H1 (cell line): ENCODE measurements around the gene COX14. TPM values are rescaled to one million over a fixed set of nuclear protein-coding genes. Genes with fewer than 3 reads are reported as not detected.
A peak's percentile ranks its signal among the peaks of the same experiment; 100 is the strongest.

Source experiments
- CTCF ChIA-PET: fragments of 300-600 bp; sonication (Branson Sonifier 250); formaldehyde crosslinking; loops from one replicate; lab custom pipeline; 2021; ENCODE audit not compliant: partially characterized antibody; lab: Charles Lee
- POLR2A ChIA-PET: fragments of 300-600 bp; sonication (Branson Sonifier 250); formaldehyde crosslinking; loops from one replicate; lab custom pipeline; 2021; ENCODE audit warnings: inconsistent platforms; ENCODE audit not compliant: partially characterized antibody; lab: Charles Lee
- DNase-seq, 2 experiments: peaks; one replicate each; pipeline versions ENCODE4 v3.0.0 to v3.0.0-alpha.2; 2010 to 2022; ENCODE audit warnings: low spot score in 2 of 2, low read depth in 1 of 2, mixed read lengths in 1 of 2
- FAIRE-seq: peaks from 2 replicates; lab custom pipeline; 2011; peaks lifted over from hg19 to GRCh38; lab: Jason Lieb, UNC
- H2AFZ ChIP-seq: 2 replicates; pipeline ENCODE4 v1.8.1; 2012; ENCODE audit warnings: low read length, inconsistent platforms
- H2AK5ac ChIP-seq: 2 replicates; pipeline ENCODE4 v1.6.1; 2013; ENCODE audit warnings: low read depth, low read length
- H2BK120ac ChIP-seq: replicated peaks from 2 replicates; pipeline ENCODE3; 2013; ENCODE audit warnings: low read depth, low read length, inconsistent platforms
- H2BK12ac ChIP-seq: 2 replicates; pipeline ENCODE4 v1.6.1; 2013; ENCODE audit warnings: low read depth, low read length
- H2BK15ac ChIP-seq: 2 replicates; pipeline ENCODE4 v1.6.1; 2013; ENCODE audit warnings: low read length
- H2BK20ac ChIP-seq: 2 replicates; pipeline ENCODE4 v1.6.1; 2013; ENCODE audit warnings: low read length
- H2BK5ac ChIP-seq: 2 replicates; pipeline ENCODE4 v1.6.1; 2013; ENCODE audit warnings: low read depth, low read length
- H3K14ac ChIP-seq: 2 replicates; pipeline ENCODE4 v1.6.1; 2013; ENCODE audit warnings: inconsistent platforms; ENCODE audit not compliant: insufficient read length
- H3K18ac ChIP-seq: 2 replicates; pipeline ENCODE4 v1.6.1; 2013; ENCODE audit warnings: low read length; ENCODE audit errors: extremely low read depth
- H3K23ac ChIP-seq: 2 replicates; pipeline ENCODE4 v1.6.1; 2013; ENCODE audit warnings: inconsistent platforms; ENCODE audit not compliant: insufficient read length
- H3K23me2 ChIP-seq: 2 replicates; pipeline ENCODE4 v1.6.1; 2013; ENCODE audit warnings: low read depth, low read length
- H3K27ac ChIP-seq: 2 replicates; pipeline ENCODE4 v1.6.1; 2011; ENCODE audit warnings: low read depth, low read length, inconsistent platforms
- H3K27me3 ChIP-seq, 4 experiments: replicated peaks in 1 of 4; 1 replicate in 1 of 4; 2 replicates in 3 of 4; pipeline versions ENCODE4 v1.6.1 to v1.8.1; 2011 to 2013; ENCODE audit warnings: low read length in 3 of 4, mild to moderate bottlenecking in 3 of 4, inconsistent platforms in 2 of 4, mixed read lengths in 2 of 4, moderate library complexity in 1 of 4; ENCODE audit not compliant: control insufficient read depth in 3 of 4, insufficient read depth in 3 of 4; ENCODE audit errors: extremely low read depth in 1 of 4
- H3K36me3 ChIP-seq, 4 experiments: 2 replicates each; pipeline versions ENCODE4 v1.6.1 to v1.8.1; 2011 to 2013; ENCODE audit warnings: mild to moderate bottlenecking in 4 of 4, low read length in 3 of 4, moderate library complexity in 2 of 4, control low read depth in 1 of 4, inconsistent platforms in 1 of 4; ENCODE audit not compliant: insufficient read depth in 4 of 4, control insufficient read depth in 2 of 4
- H3K4ac ChIP-seq: replicated peaks from 2 replicates; pipeline ENCODE3; 2013; ENCODE audit warnings: low read length, low read depth, mixed read lengths, inconsistent platforms; ENCODE audit not compliant: insufficient read length
- H3K4me1 ChIP-seq, 4 experiments: replicated peaks in 1 of 4; 1 replicate in 1 of 4; 2 replicates in 3 of 4; pipeline versions ENCODE4 v1.6.1 to v1.8.1; 2011 to 2013; ENCODE audit warnings: low read length in 3 of 4, inconsistent platforms in 2 of 4, mixed read lengths in 1 of 4; ENCODE audit not compliant: insufficient read depth in 4 of 4, control insufficient read depth in 3 of 4
- H3K4me2 ChIP-seq, 2 experiments: 2 replicates each; pipeline versions ENCODE4 v1.6.1 to v1.8.1; 2011 to 2013; ENCODE audit warnings: low read depth in 2 of 2, low read length in 2 of 2, control low read depth in 1 of 2, inconsistent platforms in 1 of 2, mild to moderate bottlenecking in 1 of 2; ENCODE audit not compliant: insufficient read depth in 1 of 2
- H3K4me3 ChIP-seq, 4 experiments: fragments of 200-600, 300-600 bp in 1 of 4; sonication (generic), shearing (Covaris generic), sonication (Bioruptor Twin) in 1 of 4; 2 replicates each; pipeline versions ENCODE4 v1.5.1 to v1.8.1; 2011 to 2016; ENCODE audit warnings: low read length in 4 of 4, low read depth in 3 of 4, control low read depth in 2 of 4, inconsistent platforms in 2 of 4, mild to moderate bottlenecking in 2 of 4, mixed read lengths in 1 of 4, moderate library complexity in 1 of 4; ENCODE audit not compliant: insufficient read depth in 2 of 4; ENCODE audit errors: extremely low read depth in 1 of 4
- H3K56ac ChIP-seq: replicated peaks from 2 replicates; pipeline ENCODE3; 2013; ENCODE audit warnings: low read depth, mild to moderate bottlenecking, mixed read lengths, low read length, inconsistent platforms; ENCODE audit not compliant: insufficient read length
- H3K79me1 ChIP-seq: 2 replicates; pipeline ENCODE4 v1.6.1; 2013; ENCODE audit warnings: low read depth, low read length, control low read depth
- H3K79me2 ChIP-seq, 2 experiments: 2 replicates each; pipeline versions ENCODE4 v1.6.1 to v1.8.1; 2012 to 2013; ENCODE audit warnings: low read length in 2 of 2, mild to moderate bottlenecking in 2 of 2, inconsistent platforms in 1 of 2; ENCODE audit not compliant: insufficient read depth in 2 of 2, control insufficient read depth in 1 of 2
- H3K9ac ChIP-seq, 4 experiments: replicated peaks in 1 of 4; 1 replicate in 1 of 4; 2 replicates in 3 of 4; pipeline versions ENCODE4 v1.6.1 to v1.8.1; 2011 to 2013; ENCODE audit warnings: low read depth in 3 of 4, low read length in 3 of 4, control low read depth in 2 of 4, mild to moderate bottlenecking in 2 of 4, moderate library complexity in 2 of 4, inconsistent platforms in 1 of 4; ENCODE audit errors: extremely low read depth in 1 of 4
- H3K9me3 ChIP-seq, 2 experiments: 2 replicates each; pipeline versions ENCODE4 v1.6.1 to v1.8.1; 2012 to 2013; ENCODE audit warnings: mild to moderate bottlenecking in 2 of 2, moderate library complexity in 2 of 2, control low read depth in 1 of 2, inconsistent platforms in 1 of 2, low read depth in 1 of 2, low read length in 1 of 2, mixed read lengths in 1 of 2; ENCODE audit not compliant: insufficient read depth in 2 of 2
- H4K20me1 ChIP-seq, 2 experiments: replicated peaks in 1 of 2; 2 replicates each; pipeline versions ENCODE3 to v1.8.1; 2011 to 2013; ENCODE audit warnings: inconsistent platforms in 2 of 2, low read length in 2 of 2, mild to moderate bottlenecking in 1 of 2; ENCODE audit not compliant: insufficient read depth in 2 of 2, control insufficient read depth in 1 of 2
- H4K5ac ChIP-seq: 2 replicates; pipeline ENCODE4 v1.6.1; 2013; ENCODE audit warnings: low read length, low read depth, mixed read lengths, inconsistent platforms; ENCODE audit not compliant: insufficient read length
- H4K8ac ChIP-seq: 2 replicates; pipeline ENCODE4 v1.8.0; 2013; ENCODE audit warnings: mild to moderate bottlenecking, moderate library complexity, low read length, inconsistent platforms; ENCODE audit not compliant: insufficient read depth; ENCODE audit errors: extremely low read depth
- H4K91ac ChIP-seq: replicated peaks from 2 replicates; pipeline ENCODE3; 2013; ENCODE audit warnings: low read length, mixed read lengths, inconsistent platforms; ENCODE audit not compliant: insufficient read length
- ASH2L ChIP-seq: fragments of 200-600, 300-600 bp; sonication (generic); IDR thresholded peaks from one replicate; pipeline ENCODE4 v1.7.1; 2017; ENCODE audit warnings: low read length
- ATF3 ChIP-seq: IDR thresholded peaks from 2 replicates; pipeline ENCODE4 v1.6.1; 2011; ENCODE audit warnings: low read depth, mild to moderate bottlenecking, low read length; ENCODE audit not compliant: insufficient read depth
- CBX5 ChIP-seq: fragments of 300-800, 300-1000 bp; sonication (generic); IDR thresholded peaks from 2 replicates; pipeline ENCODE4 v1.7.1; 2016; ENCODE audit warnings: antibody characterized with exemption, low read length, low read depth
- JUND ChIP-seq: IDR thresholded peaks from 2 replicates; pipeline ENCODE4 v1.6.1; 2011; ENCODE audit warnings: mild to moderate bottlenecking, improper control_type of control experiment, low read length
- KDM1A ChIP-seq: fragments of 200-600, 300-600 bp; sonication (generic); IDR thresholded peaks from 2 replicates; pipeline ENCODE4 v1.7.1; 2016; ENCODE audit warnings: mild to moderate bottlenecking, low read length, borderline replicate concordance
- RNF2 ChIP-seq: fragments of 200-900, 300-1000 bp; sonication (generic); IDR thresholded peaks from 2 replicates; pipeline ENCODE4 v1.7.1; 2016; ENCODE audit warnings: borderline replicate concordance, low read depth, mild to moderate bottlenecking, antibody characterized with exemption, low read length; ENCODE audit not compliant: poor library complexity, severe bottlenecking; ENCODE audit errors: missing control alignments
- SIN3A ChIP-seq, 2 experiments: IDR thresholded peaks in 1 of 2; conservative IDR thresholded peaks in 1 of 2; 2 replicates each; pipeline ENCODE4 v1.6.1; 2011 to 2012; ENCODE audit warnings: low read length in 2 of 2, improper control_type of control experiment in 1 of 2, low read depth in 1 of 2, mild to moderate bottlenecking in 1 of 2
- SIX5 ChIP-seq: IDR thresholded peaks from 2 replicates; pipeline ENCODE4 v1.6.1; 2011; ENCODE audit warnings: mild to moderate bottlenecking, low read depth, low read length
- WGBS, 2 experiments: shearing (Covaris generic) in 1 of 2; methylation state at CpG; one replicate each; pipeline versions ENCODE4 v1.1.6 to v1.1.7; 2013 to 2015; ENCODE audit warnings: low lambda C conversion rate in 2 of 2, mixed read lengths in 2 of 2, inconsistent platforms in 1 of 2, low coverage in 1 of 2, missing lambda C conversion rate in 1 of 2; ENCODE audit not compliant: insufficient replicate concordance in 2 of 2, insufficient coverage in 1 of 2, insufficient read length in 1 of 2; ENCODE audit errors: extremely low coverage in 1 of 2, missing lambda C conversion rate in 1 of 2; 5-methylcytosine and 5-hydroxymethylcytosine counted together
- polyA plus RNA-seq, 7 experiments: library from polyadenylated mRNA; depleted of rRNA in 3 of 7; stranded (reverse) in 5 of 7; unstranded in 2 of 7; fragments of >200 nt in 5 of 7; fragments of 200-250 nt in 2 of 7; gene quantifications; 1 replicate in 5 of 7; 2 replicates in 1 of 7; 4 replicates in 1 of 7; pipeline versions ENCODE4 v1.2.1 to v1.2.3, GENCODE V29; 2011 to 2013; ENCODE audit warnings: missing spikeins in 2 of 7, mixed read lengths in 2 of 7
- total RNA-seq: library from RNA; stranded (reverse); fragmentation: NEBNext Ultra II Directional; extraction: Animal tissue kit (Norgen Biotek cat#: 25700); gene quantifications from 2 replicates; pipeline ENCODE4 v1.2.1, GENCODE V29; 2021
- TF ChIP-seq, protein P1 (sequence below): IDR thresholded peaks from 2 replicates; pipeline ENCODE4 v1.6.1; 2012; ENCODE audit warnings: low read length, inconsistent platforms

COX14 gene
- total and polyA plus RNA-seq, 2 of the 8 experiments (the other 6 are each of a cell fraction or from before 2014, with no cell fraction given), result 40.1 to 102 TPM

- peak overlapping the region; percentile 1; the same call in 1 of the 2 replicates for H2BK12ac ChIP-seq
- H2BK5ac ChIP-seq, result no peak overlapping the region
- FAIRE-seq, result no peak
- peaks cover 0 to 5% (median 0%) of the 10 kb centered on the region in 4 experiments; a peak in 2 of 7 replicates for H3K4me1 ChIP-seq
- H2BK120ac ChIP-seq, result no peak overlapping the region
- no peak overlapping the region for H4K91ac ChIP-seq
- H4K20me1 ChIP-seq, result no peaks in the 10 kb centered on the region
- no peak overlapping the region for H3K4ac ChIP-seq
- no peak overlapping the region for H2AK5ac ChIP-seq
- no peak overlapping the region for H2AFZ ChIP-seq
- H2BK15ac ChIP-seq, result no peak overlapping the region
- 0 out of 4 replicates have a peak overlapping the region, but pooled peaks of 1 of the 2 experiments have one; percentile 10 for H3K4me2 ChIP-seq
- no peak overlapping the region for H3K27ac ChIP-seq
- ChIA-PET POLR2A (interaction anchor here (0.9 to 1.9 kb wide), 5 partner anchors 8 to 99 kb away, joined by 3 to 6 read pairs (median 5); partner anchors contain the start of gene SMARCD1), CTCF (interaction anchor here (0.6 to 22.8 kb wide), 12 partner anchors 5 to 401 kb away, joined by 3 to 420 read pairs (median 5); partner anchors contain the start of genes AQP6, ASIC1 and SMARCD1)
- H3K36me3 ChIP-seq, result no peaks in the 10 kb centered on the region
- no peak overlapping the region for H3K18ac ChIP-seq
- no peak overlapping the region for H3K14ac ChIP-seq
- no peak overlapping the region for H3K23ac ChIP-seq
- H4K5ac ChIP-seq, result no peak overlapping the region
- H3K4me3 ChIP-seq, result no peak overlapping the region
- no peak overlapping the region for H2BK20ac ChIP-seq
- no peaks in the 10 kb centered on the region; the same call in 1 of the 2 replicates for H3K23me2 ChIP-seq
- DNase-seq, result no peak
- TF ChIP-seq ATF3 (no peak), JUND (no peak), RNF2 (no peak), KDM1A (peak; percentile 28; the same call in 1 of the 2 replicates), ASH2L (peak; percentile 25), SIX5 (no peak), CBX5 (no peak), SIN3A (conservative IDR thresholded peaks at IDR 0.05 in 1 of 2, IDR thresholded peaks at IDR 0.05 in 1 of 2; ENCODE audit: low read depth in 1 of 2, low read length in 2 of 2) (no peak)
- TF ChIP-seq, protein P1, sequence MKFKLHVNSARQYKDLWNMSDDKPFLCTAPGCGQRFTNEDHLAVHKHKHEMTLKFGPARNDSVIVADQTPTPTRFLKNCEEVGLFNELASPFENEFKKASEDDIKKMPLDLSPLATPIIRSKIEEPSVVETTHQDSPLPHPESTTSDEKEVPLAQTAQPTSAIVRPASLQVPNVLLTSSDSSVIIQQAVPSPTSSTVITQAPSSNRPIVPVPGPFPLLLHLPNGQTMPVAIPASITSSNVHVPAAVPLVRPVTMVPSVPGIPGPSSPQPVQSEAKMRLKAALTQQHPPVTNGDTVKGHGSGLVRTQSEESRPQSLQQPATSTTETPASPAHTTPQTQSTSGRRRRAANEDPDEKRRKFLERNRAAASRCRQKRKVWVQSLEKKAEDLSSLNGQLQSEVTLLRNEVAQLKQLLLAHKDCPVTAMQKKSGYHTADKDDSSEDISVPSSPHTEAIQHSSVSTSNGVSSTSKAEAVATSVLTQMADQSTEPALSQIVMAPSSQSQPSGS, result no peak
- no peak overlapping the region for H4K8ac ChIP-seq
- H3K9ac ChIP-seq, result no peak overlapping the region; a peak in 1 of 7 replicates
- H3K79me1 ChIP-seq, result no peaks in the 10 kb centered on the region
- no peaks in the 10 kb centered on the region for H3K9me3 ChIP-seq
- WGBS, 2 experiments, result 86% methylated on average over 3 of the region's 3 CpGs; no CpG with 5 or more reads in 1 of the 2 experiments
- no peak overlapping the region for H3K56ac ChIP-seq
- peaks cover 0 to 9% (median 2%) of the 10 kb centered on the region in 4 experiments; a peak in 4 of 7 replicates for H3K27me3 ChIP-seq
- H3K79me2 ChIP-seq, result no peaks in the 10 kb centered on the region
Measured at GRCh38 chr12:50065726-50066310, 46.2 kb upstream of the COX14 start.
